GM12892 (cell line): ENCODE results near the gene MNS1. TPM values are rescaled to one million over a fixed set of nuclear protein-coding genes. Genes with fewer than 3 reads are reported as not detected.
A peak's percentile ranks its signal among the peaks of the same experiment; 100 is the strongest.
"Not testable (repeated sequence)": the region's sequence is repeated elsewhere in the genome, so short reads cannot be mapped to it uniquely, and the experiment has no call there.

ENCODE experiments used
- DNase-seq: peaks from one replicate; pipeline ENCODE4 v3.0.0; 2011; ENCODE audit not compliant: insufficient read length
- FAIRE-seq: peaks from 2 replicates; lab custom pipeline; 2011; peaks lifted over from hg19 to GRCh38; lab: Jason Lieb, UNC
- POLR2A ChIP-seq: IDR thresholded peaks from 2 replicates; pipeline ENCODE4 v1.6.1; 2011; ENCODE audit warnings: low read depth, low read length, control low read depth
- POLR2AphosphoS5 ChIP-seq: IDR thresholded peaks from 2 replicates; pipeline ENCODE4 v1.6.1; 2011; ENCODE audit warnings: low read depth, low read length, control low read depth
- TAF1 ChIP-seq: IDR thresholded peaks from 2 replicates; pipeline ENCODE4 v1.6.1; 2011; ENCODE audit warnings: low read depth, mild to moderate bottlenecking, control low read depth, low read length, borderline replicate concordance
- polyA plus RNA-seq: library from polyadenylated mRNA; unstranded; fragments of >200 nt; gene quantifications from one replicate; pipeline ENCODE4 v1.2.1, GENCODE V29; 2012; ENCODE audit warnings: missing spikeins, inconsistent platforms; ENCODE audit not compliant: missing spikeins

MNS1 gene
- polyA plus RNA-seq: 3.8 TPM

DNA sequence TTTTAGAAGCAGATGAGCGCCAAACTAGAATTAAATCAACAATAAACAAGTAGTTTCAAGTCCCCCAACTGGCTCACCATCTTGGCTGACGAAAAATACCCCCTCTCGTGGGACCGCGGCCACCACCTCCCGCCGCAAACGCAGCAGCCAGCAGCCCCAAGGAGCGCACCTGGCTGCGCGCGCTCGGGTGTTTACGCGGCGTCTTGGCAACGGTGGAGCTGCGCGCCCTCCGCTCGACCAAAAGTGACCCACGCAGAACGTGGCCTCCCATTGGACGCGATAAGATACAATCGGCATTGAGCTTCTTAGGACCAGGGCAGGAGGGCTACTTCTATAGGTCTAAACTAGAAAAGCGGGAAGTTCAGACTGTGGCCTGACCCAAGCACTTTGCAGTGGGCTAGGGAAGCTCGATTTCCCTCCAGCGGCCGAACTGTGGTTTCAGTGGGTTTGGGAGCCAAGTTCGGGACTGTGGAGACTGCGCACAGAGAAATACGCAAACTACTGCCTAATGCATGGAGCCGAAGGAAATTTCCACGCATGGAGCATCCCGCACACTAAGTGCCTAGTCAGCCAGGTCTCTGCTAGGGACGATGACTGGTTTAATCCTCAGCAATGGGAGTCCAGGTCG, at the start of gene MNS1:
Gene MNS1, minus strand, starts transcription at position 245 of the 628 bp plus-strand sequence. Its CDS starts 165 bp downstream, at position 80.
- FAIRE-seq (peak; percentile 99), DNase-seq (peak; percentile 69)
- peak; percentile 77 for TF ChIP-seq POLR2AphosphoS5
- no peak for TF ChIP-seq TAF1
- peak; percentile 55; the same call in 1 of the 2 replicates for TF ChIP-seq POLR2A

DNA sequence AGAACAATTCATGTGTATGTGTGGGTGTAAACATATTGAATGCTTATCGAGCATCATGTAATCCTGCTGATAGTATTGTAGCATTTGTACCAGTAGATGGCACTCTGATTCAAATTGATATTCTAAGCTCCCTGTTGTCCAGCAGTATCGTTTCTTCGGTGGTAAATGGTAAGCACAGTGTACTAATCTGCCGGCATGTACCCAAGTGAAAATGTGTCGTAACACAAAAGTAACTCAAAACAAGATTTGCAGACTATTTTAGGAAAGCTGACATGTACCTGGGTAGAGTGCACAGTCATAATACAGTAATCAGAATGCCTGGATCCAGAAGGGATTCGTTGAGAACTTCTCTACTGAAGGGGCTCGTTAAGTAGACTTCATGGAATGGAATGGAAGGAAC, 31.7 kb upstream of the MNS1 start:
- DNase-seq: peak; percentile 16
- FAIRE-seq: peak; percentile 70
- no peak for TF ChIP-seq POLR2AphosphoS5
- no peak for TF ChIP-seq POLR2A
- TF ChIP-seq TAF1: no peak

DNA sequence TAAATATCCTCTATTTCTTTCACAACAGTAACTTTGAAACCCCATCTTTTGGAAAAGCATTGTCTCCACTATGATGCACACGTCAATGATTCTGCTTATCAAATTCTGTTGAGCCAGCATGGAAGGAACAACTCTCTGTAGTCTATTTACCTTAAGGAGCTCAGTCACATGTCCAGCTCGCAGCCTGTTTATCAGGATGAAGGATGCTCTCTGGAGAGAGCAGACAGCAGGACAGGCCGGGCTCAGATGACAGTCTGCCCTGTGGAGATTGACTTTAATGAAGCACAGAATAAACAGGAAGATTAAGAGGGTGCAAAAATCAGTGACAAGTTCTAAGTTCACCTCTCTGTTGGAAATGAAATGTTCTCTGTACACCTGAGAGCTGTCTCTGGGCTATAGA, 30.6 kb upstream of the MNS1 start:
- TF ChIP-seq POLR2A (no peak), POLR2AphosphoS5 (no peak), TAF1 (no peak)
- DNase-seq (no peak), FAIRE-seq (no peak)

- FAIRE-seq: no peak
Measured at GRCh38 chr15:56495053-56495452, 30.1 kb upstream of the MNS1 start.

GRCh38 chr15:56492791-56493555, 28.0 kb upstream of the MNS1 start:
- DNase-seq (no peak), FAIRE-seq (no peak)
- no peak for TF ChIP-seq POLR2AphosphoS5
- no peak for TF ChIP-seq TAF1
- TF ChIP-seq POLR2A: no peak

More at GRCh38 chr15:56495053-56495452, 30.1 kb upstream of the MNS1 start:
- no peak for DNase-seq
- TF ChIP-seq POLR2AphosphoS5: no peak

DNA sequence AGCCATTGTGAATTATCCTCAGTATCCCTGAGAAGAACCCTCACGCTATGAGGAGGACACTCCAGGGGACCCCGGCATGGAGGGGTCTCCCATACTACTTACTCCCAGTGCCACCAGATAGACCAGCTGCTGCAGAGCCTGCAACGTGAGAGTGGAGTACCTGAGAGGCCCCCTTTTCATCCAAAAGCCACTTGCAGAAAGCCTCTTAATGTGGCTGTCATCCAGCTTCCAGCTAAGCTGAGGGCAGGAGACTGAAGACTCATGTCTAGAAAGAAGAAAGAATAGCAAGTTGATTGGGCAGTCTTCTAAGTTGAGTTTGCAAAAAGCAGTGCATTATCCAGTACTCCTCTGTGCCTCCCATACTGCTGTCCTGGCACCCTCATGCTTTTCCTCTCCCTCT, 27.3 kb upstream of the MNS1 start:
- no peak for DNase-seq
- FAIRE-seq: no peak
- TF ChIP-seq TAF1 (no peak), POLR2AphosphoS5 (no peak), POLR2A (no peak)

DNA sequence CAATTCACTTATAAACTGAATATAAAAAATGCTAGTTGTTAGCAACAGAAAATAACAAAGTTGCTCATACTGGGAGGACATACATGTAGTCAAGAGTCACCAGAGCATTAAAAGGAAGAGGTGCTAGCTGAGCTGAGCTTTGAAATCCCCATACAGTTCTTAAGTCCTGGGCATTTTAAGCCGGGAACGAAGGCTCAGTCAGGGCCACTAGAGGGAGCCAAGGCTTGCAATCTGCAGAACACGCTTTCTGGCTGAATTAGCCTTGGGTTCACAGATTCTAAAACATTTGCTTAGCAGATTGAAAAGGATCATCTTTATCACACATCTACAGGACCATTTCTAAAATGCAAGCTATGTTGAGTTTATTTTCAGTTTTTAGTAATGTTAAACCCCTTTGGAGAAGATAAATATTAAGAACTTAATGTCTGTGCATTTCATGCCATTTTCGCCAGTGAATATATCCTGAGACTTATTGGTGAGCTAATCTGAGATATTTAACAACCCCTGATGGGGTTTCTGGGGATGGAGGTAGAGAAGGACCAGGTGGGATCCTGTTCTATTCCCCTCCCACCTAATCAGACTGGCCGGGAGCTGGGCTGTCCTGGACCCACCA, 26.3 kb upstream of the MNS1 start:
- DNase-seq: peak; percentile 31
- FAIRE-seq: peak; percentile 83

GRCh38 chr15:56490461-56490860, 25.5 kb upstream of the MNS1 start:
- peak; percentile 27 for FAIRE-seq
- no peak for TF ChIP-seq TAF1
- no peak for TF ChIP-seq POLR2AphosphoS5
- TF ChIP-seq POLR2A: no peak
- no peak for DNase-seq

More for the DNA sequence above, 26.3 kb upstream of the MNS1 start:
- no peak for TF ChIP-seq POLR2AphosphoS5
- TF ChIP-seq POLR2A: no peak
- TF ChIP-seq TAF1: no peak

GRCh38 chr15:56486206-56486605, 21.3 kb upstream of the MNS1 start:
- not testable (repeated sequence) for DNase-seq, FAIRE-seq

- DNase-seq, FAIRE-seq: not testable (repeated sequence)
Measured at GRCh38 chr15:56485426-56485825, 20.5 kb upstream of the MNS1 start.

- FAIRE-seq: no peak
- TF ChIP-seq TAF1 (no peak), POLR2AphosphoS5 (no peak), POLR2A (no peak)
- DNase-seq: no peak
Measured at GRCh38 chr15:56484287-56484686, 19.4 kb upstream of the MNS1 start.

GRCh38 chr15:56475351-56475750, 10.4 kb upstream of the MNS1 start:
- DNase-seq: no peak
- TF ChIP-seq POLR2AphosphoS5 (no peak), TAF1 (no peak), POLR2A (no peak)
- FAIRE-seq: no peak

DNA sequence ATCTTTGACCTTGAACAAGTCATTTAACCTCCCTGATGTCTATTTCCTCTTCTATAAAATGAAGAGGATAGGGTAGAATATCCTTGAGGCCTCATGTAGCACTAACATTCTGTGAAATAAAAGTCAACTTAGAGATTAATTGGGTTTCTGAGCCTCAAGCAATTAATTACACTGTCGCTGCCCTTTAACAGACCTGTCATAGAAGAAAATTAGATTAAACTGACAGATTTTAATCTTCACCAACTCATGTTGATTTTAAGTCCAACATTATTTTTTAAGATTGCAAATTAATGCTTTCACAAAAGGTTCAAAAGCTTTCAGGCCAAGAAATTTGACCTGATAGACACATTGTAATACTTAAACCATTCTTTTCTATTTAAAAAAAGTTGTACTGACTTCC, 8.1 kb upstream of the MNS1 start:
- no peak for FAIRE-seq
- no peak for DNase-seq

More for the DNA sequence above, 8.1 kb upstream of the MNS1 start:
- TF ChIP-seq TAF1: no peak
- TF ChIP-seq POLR2A: no peak
- no peak for TF ChIP-seq POLR2AphosphoS5
